H1 (cell line): ENCODE results near the gene CDH11. TPM values are rescaled to one million over a fixed set of nuclear protein-coding genes. Genes with fewer than 3 reads are reported as not detected.

Experiments
- CTCF ChIA-PET: fragments of 300-600 bp; sonication (Branson Sonifier 250); formaldehyde crosslinking; loops from one replicate; lab custom pipeline; 2021; ENCODE audit not compliant: partially characterized antibody; lab: Charles Lee
- POLR2A ChIA-PET: fragments of 300-600 bp; sonication (Branson Sonifier 250); formaldehyde crosslinking; loops from one replicate; lab custom pipeline; 2021; ENCODE audit warnings: inconsistent platforms; ENCODE audit not compliant: partially characterized antibody; lab: Charles Lee
- DNase-seq, 2 experiments: peaks; one replicate each; pipeline versions ENCODE4 v3.0.0 to v3.0.0-alpha.2; 2010 to 2022; ENCODE audit warnings: low spot score in 2 of 2, low read depth in 1 of 2, mixed read lengths in 1 of 2
- FAIRE-seq: peaks from 2 replicates; lab custom pipeline; 2011; peaks lifted over from hg19 to GRCh38; lab: Jason Lieb, UNC
- H2AFZ ChIP-seq: 2 replicates; pipeline ENCODE4 v1.8.1; 2012; ENCODE audit warnings: low read length, inconsistent platforms
- H2AK5ac ChIP-seq: 2 replicates; pipeline ENCODE4 v1.6.1; 2013; ENCODE audit warnings: low read depth, low read length
- H2BK120ac ChIP-seq: replicated peaks from 2 replicates; pipeline ENCODE3; 2013; ENCODE audit warnings: low read depth, low read length, inconsistent platforms
- H2BK12ac ChIP-seq: 2 replicates; pipeline ENCODE4 v1.6.1; 2013; ENCODE audit warnings: low read depth, low read length
- H2BK15ac ChIP-seq: 2 replicates; pipeline ENCODE4 v1.6.1; 2013; ENCODE audit warnings: low read length
- H2BK20ac ChIP-seq: 2 replicates; pipeline ENCODE4 v1.6.1; 2013; ENCODE audit warnings: low read length
- H2BK5ac ChIP-seq: 2 replicates; pipeline ENCODE4 v1.6.1; 2013; ENCODE audit warnings: low read depth, low read length
- H3K14ac ChIP-seq: 2 replicates; pipeline ENCODE4 v1.6.1; 2013; ENCODE audit warnings: inconsistent platforms; ENCODE audit not compliant: insufficient read length
- H3K18ac ChIP-seq: 2 replicates; pipeline ENCODE4 v1.6.1; 2013; ENCODE audit warnings: low read length; ENCODE audit errors: extremely low read depth
- H3K23ac ChIP-seq: 2 replicates; pipeline ENCODE4 v1.6.1; 2013; ENCODE audit warnings: inconsistent platforms; ENCODE audit not compliant: insufficient read length
- H3K23me2 ChIP-seq: 2 replicates; pipeline ENCODE4 v1.6.1; 2013; ENCODE audit warnings: low read depth, low read length
- H3K27ac ChIP-seq: 2 replicates; pipeline ENCODE4 v1.6.1; 2011; ENCODE audit warnings: low read depth, low read length, inconsistent platforms
- H3K27me3 ChIP-seq, 4 experiments: replicated peaks in 1 of 4; 1 replicate in 1 of 4; 2 replicates in 3 of 4; pipeline versions ENCODE4 v1.6.1 to v1.8.1; 2011 to 2013; ENCODE audit warnings: low read length in 3 of 4, mild to moderate bottlenecking in 3 of 4, inconsistent platforms in 2 of 4, mixed read lengths in 2 of 4, moderate library complexity in 1 of 4; ENCODE audit not compliant: control insufficient read depth in 3 of 4, insufficient read depth in 3 of 4; ENCODE audit errors: extremely low read depth in 1 of 4
- H3K36me3 ChIP-seq, 4 experiments: 2 replicates each; pipeline versions ENCODE4 v1.6.1 to v1.8.1; 2011 to 2013; ENCODE audit warnings: mild to moderate bottlenecking in 4 of 4, low read length in 3 of 4, moderate library complexity in 2 of 4, control low read depth in 1 of 4, inconsistent platforms in 1 of 4; ENCODE audit not compliant: insufficient read depth in 4 of 4, control insufficient read depth in 2 of 4
- H3K4ac ChIP-seq: replicated peaks from 2 replicates; pipeline ENCODE3; 2013; ENCODE audit warnings: low read length, low read depth, mixed read lengths, inconsistent platforms; ENCODE audit not compliant: insufficient read length
- H3K4me1 ChIP-seq, 4 experiments: replicated peaks in 1 of 4; 1 replicate in 1 of 4; 2 replicates in 3 of 4; pipeline versions ENCODE4 v1.6.1 to v1.8.1; 2011 to 2013; ENCODE audit warnings: low read length in 3 of 4, inconsistent platforms in 2 of 4, mixed read lengths in 1 of 4; ENCODE audit not compliant: insufficient read depth in 4 of 4, control insufficient read depth in 3 of 4
- H3K4me2 ChIP-seq, 2 experiments: 2 replicates each; pipeline versions ENCODE4 v1.6.1 to v1.8.1; 2011 to 2013; ENCODE audit warnings: low read depth in 2 of 2, low read length in 2 of 2, control low read depth in 1 of 2, inconsistent platforms in 1 of 2, mild to moderate bottlenecking in 1 of 2; ENCODE audit not compliant: insufficient read depth in 1 of 2
- H3K4me3 ChIP-seq, 4 experiments: fragments of 200-600, 300-600 bp in 1 of 4; sonication (generic), shearing (Covaris generic), sonication (Bioruptor Twin) in 1 of 4; 2 replicates each; pipeline versions ENCODE4 v1.5.1 to v1.8.1; 2011 to 2016; ENCODE audit warnings: low read length in 4 of 4, low read depth in 3 of 4, control low read depth in 2 of 4, inconsistent platforms in 2 of 4, mild to moderate bottlenecking in 2 of 4, mixed read lengths in 1 of 4, moderate library complexity in 1 of 4; ENCODE audit not compliant: insufficient read depth in 2 of 4; ENCODE audit errors: extremely low read depth in 1 of 4
- H3K56ac ChIP-seq: replicated peaks from 2 replicates; pipeline ENCODE3; 2013; ENCODE audit warnings: low read depth, mild to moderate bottlenecking, mixed read lengths, low read length, inconsistent platforms; ENCODE audit not compliant: insufficient read length
- H3K79me1 ChIP-seq: 2 replicates; pipeline ENCODE4 v1.6.1; 2013; ENCODE audit warnings: low read depth, low read length, control low read depth
- H3K79me2 ChIP-seq, 2 experiments: 2 replicates each; pipeline versions ENCODE4 v1.6.1 to v1.8.1; 2012 to 2013; ENCODE audit warnings: low read length in 2 of 2, mild to moderate bottlenecking in 2 of 2, inconsistent platforms in 1 of 2; ENCODE audit not compliant: insufficient read depth in 2 of 2, control insufficient read depth in 1 of 2
- H3K9ac ChIP-seq, 4 experiments: replicated peaks in 1 of 4; 1 replicate in 1 of 4; 2 replicates in 3 of 4; pipeline versions ENCODE4 v1.6.1 to v1.8.1; 2011 to 2013; ENCODE audit warnings: low read depth in 3 of 4, low read length in 3 of 4, control low read depth in 2 of 4, mild to moderate bottlenecking in 2 of 4, moderate library complexity in 2 of 4, inconsistent platforms in 1 of 4; ENCODE audit errors: extremely low read depth in 1 of 4
- H3K9me3 ChIP-seq, 2 experiments: 2 replicates each; pipeline versions ENCODE4 v1.6.1 to v1.8.1; 2012 to 2013; ENCODE audit warnings: mild to moderate bottlenecking in 2 of 2, moderate library complexity in 2 of 2, control low read depth in 1 of 2, inconsistent platforms in 1 of 2, low read depth in 1 of 2, low read length in 1 of 2, mixed read lengths in 1 of 2; ENCODE audit not compliant: insufficient read depth in 2 of 2
- H4K20me1 ChIP-seq, 2 experiments: replicated peaks in 1 of 2; 2 replicates each; pipeline versions ENCODE3 to v1.8.1; 2011 to 2013; ENCODE audit warnings: inconsistent platforms in 2 of 2, low read length in 2 of 2, mild to moderate bottlenecking in 1 of 2; ENCODE audit not compliant: insufficient read depth in 2 of 2, control insufficient read depth in 1 of 2
- H4K5ac ChIP-seq: 2 replicates; pipeline ENCODE4 v1.6.1; 2013; ENCODE audit warnings: low read length, low read depth, mixed read lengths, inconsistent platforms; ENCODE audit not compliant: insufficient read length
- H4K8ac ChIP-seq: 2 replicates; pipeline ENCODE4 v1.8.0; 2013; ENCODE audit warnings: mild to moderate bottlenecking, moderate library complexity, low read length, inconsistent platforms; ENCODE audit not compliant: insufficient read depth; ENCODE audit errors: extremely low read depth
- H4K91ac ChIP-seq: replicated peaks from 2 replicates; pipeline ENCODE3; 2013; ENCODE audit warnings: low read length, mixed read lengths, inconsistent platforms; ENCODE audit not compliant: insufficient read length
- CHD1 ChIP-seq: IDR thresholded peaks from 2 replicates; pipeline ENCODE4 v1.6.1; 2012; ENCODE audit warnings: low read depth, low read length, improper control_type of control experiment
- EZH2 ChIP-seq: fragments of 200-600 bp; sonication (generic); IDR thresholded peaks from 2 replicates; pipeline ENCODE4 v1.7.1; 2012; ENCODE audit warnings: low read depth, mild to moderate bottlenecking, moderate library complexity, low read length, inconsistent platforms; ENCODE audit not compliant: severe bottlenecking
- KDM4A ChIP-seq: IDR thresholded peaks from one replicate; pipeline ENCODE4 v1.7.1; 2012; ENCODE audit warnings: low read depth, mild to moderate bottlenecking, moderate library complexity, low read length, inconsistent platforms; ENCODE audit not compliant: severe bottlenecking
- MAFK ChIP-seq: IDR thresholded peaks from 2 replicates; pipeline ENCODE4 v1.6.1; 2012; ENCODE audit warnings: low read depth, mild to moderate bottlenecking, improper control_type of control experiment, low read length
- SUZ12 ChIP-seq: fragments of 200-600 bp; sonication (generic); IDR thresholded peaks from 2 replicates; pipeline ENCODE4 v1.6.1; 2012; ENCODE audit warnings: mild to moderate bottlenecking, inconsistent platforms, low read length, moderate library complexity, mixed read lengths
- TCF12 ChIP-seq: IDR thresholded peaks from 2 replicates; pipeline ENCODE4 v1.6.1; 2011; ENCODE audit warnings: low read depth, mild to moderate bottlenecking, low read length
- TEAD4 ChIP-seq: IDR thresholded peaks from 2 replicates; pipeline ENCODE4 v1.6.1; 2012; ENCODE audit warnings: low read depth, low read length, inconsistent platforms, mixed read lengths
- ZNF274 ChIP-seq: IDR thresholded peaks from 2 replicates; pipeline ENCODE4 v1.7.0; 2012; ENCODE audit warnings: low read length, borderline replicate concordance; ENCODE audit errors: extremely low read depth
- WGBS, 2 experiments: shearing (Covaris generic) in 1 of 2; methylation state at CpG; one replicate each; pipeline versions ENCODE4 v1.1.6 to v1.1.7; 2013 to 2015; ENCODE audit warnings: low lambda C conversion rate in 2 of 2, mixed read lengths in 2 of 2, inconsistent platforms in 1 of 2, low coverage in 1 of 2, missing lambda C conversion rate in 1 of 2; ENCODE audit not compliant: insufficient replicate concordance in 2 of 2, insufficient coverage in 1 of 2, insufficient read length in 1 of 2; ENCODE audit errors: extremely low coverage in 1 of 2, missing lambda C conversion rate in 1 of 2; 5-methylcytosine and 5-hydroxymethylcytosine counted together
- polyA plus RNA-seq, 7 experiments: library from polyadenylated mRNA; depleted of rRNA in 3 of 7; stranded (reverse) in 5 of 7; unstranded in 2 of 7; fragments of >200 nt in 5 of 7; fragments of 200-250 nt in 2 of 7; gene quantifications; 1 replicate in 5 of 7; 2 replicates in 1 of 7; 4 replicates in 1 of 7; pipeline versions ENCODE4 v1.2.1 to v1.2.3, GENCODE V29; 2011 to 2013; ENCODE audit warnings: missing spikeins in 2 of 7, mixed read lengths in 2 of 7
- total RNA-seq: library from RNA; stranded (reverse); fragmentation: NEBNext Ultra II Directional; extraction: Animal tissue kit (Norgen Biotek cat#: 25700); gene quantifications from 2 replicates; pipeline ENCODE4 v1.2.1, GENCODE V29; 2021
- TF ChIP-seq, protein P1 (sequence below): IDR thresholded peaks from 2 replicates; pipeline ENCODE4 v1.6.1; 2011; ENCODE audit warnings: low read length, improper control_type of control experiment
- TF ChIP-seq, protein P2 (sequence below): IDR thresholded peaks from 2 replicates; pipeline ENCODE4 v1.6.1; 2012; ENCODE audit warnings: inconsistent platforms

CDH11 gene
- total and polyA plus RNA-seq, 2 of the 8 experiments (the other 6 are each of a cell fraction or from before 2014, with no cell fraction given), result 3.3 to 8.4 TPM

DNA sequence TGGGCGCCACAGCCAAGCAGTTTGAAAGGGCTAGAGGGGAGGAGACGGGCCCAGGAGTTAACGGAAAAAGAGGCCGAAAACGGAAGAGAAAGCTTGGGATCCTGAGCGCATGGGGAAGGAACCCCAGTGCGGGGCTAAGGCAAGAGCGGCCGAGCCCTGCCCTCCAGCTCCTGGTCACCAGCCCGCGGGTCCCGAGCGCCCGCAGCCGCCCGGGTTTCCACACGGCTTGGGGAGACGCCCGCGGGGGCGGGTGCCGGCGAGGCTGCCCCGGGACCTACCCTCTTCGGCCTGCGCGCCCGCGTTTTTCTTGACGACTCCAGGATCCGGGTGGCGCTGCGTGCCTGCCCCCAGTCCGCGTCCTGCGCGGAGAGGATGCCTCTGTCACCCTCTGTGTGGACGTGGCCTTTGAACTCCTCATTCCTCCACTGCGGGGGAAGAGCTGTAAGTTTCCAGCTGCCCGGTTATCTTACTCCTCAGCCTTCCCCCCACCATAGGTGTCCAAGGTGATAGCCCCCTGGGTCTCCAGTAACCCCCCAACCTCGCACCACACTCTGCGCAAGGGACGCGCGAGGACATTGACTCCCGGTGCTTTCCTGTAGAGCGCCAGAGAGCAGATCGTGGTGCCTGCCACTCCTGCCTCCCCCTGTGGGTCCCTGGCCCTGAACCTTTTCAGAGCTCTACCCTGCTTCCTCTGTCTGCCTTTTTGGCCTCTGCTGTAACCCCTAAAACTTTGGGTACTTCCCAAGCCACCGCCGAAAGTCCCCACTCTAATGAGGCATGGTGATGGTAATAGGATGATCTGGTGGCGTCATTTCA, 1.7 kb upstream of the CDH11 start:
- no peak overlapping the region for H3K23ac ChIP-seq
- peak overlapping the region; percentile 71; the same call in 1 of the 2 replicates for H2AFZ ChIP-seq
- no peak overlapping the region for H2BK15ac ChIP-seq
- H3K79me1 ChIP-seq, result no peaks in the 10 kb centered on the region
- no peak for FAIRE-seq
- H3K4me1 ChIP-seq, result peaks cover 4 to 15% (median 7%) of the 10 kb centered on the region in 4 experiments; a peak in 6 of 7 replicates
- H2AK5ac ChIP-seq, result no peak overlapping the region
- peak overlapping the region; percentile 9; the same call in 1 of the 2 replicates for H4K8ac ChIP-seq
- H3K4ac ChIP-seq, result no peak overlapping the region
- peaks cover 30% of the 10 kb centered on the region for H3K23me2 ChIP-seq
- no peak overlapping the region for H2BK5ac ChIP-seq
- H4K5ac ChIP-seq, result no peak overlapping the region
- no peak overlapping the region for H2BK120ac ChIP-seq
- H3K18ac ChIP-seq, result no peak overlapping the region
- no peaks in the 10 kb centered on the region for H3K36me3 ChIP-seq
- ChIA-PET CTCF (interaction anchor here (0.6 to 1.7 kb wide), 4 partner anchors 8 to 459 kb away, joined by 3 to 4 read pairs (median 3); no protein-coding TSS in a partner anchor), POLR2A (interaction anchor here (0.7 to 2.1 kb wide), 2 partner anchors 102 to 223 kb away, joined by 3 to 15 read pairs; no protein-coding TSS in a partner anchor)
- H2BK20ac ChIP-seq, result no peak overlapping the region
- H3K9ac ChIP-seq, result no peak overlapping the region
- peak overlapping the region; percentile 49 to 76 (median 66) for H3K4me3 ChIP-seq
- no peaks in the 10 kb centered on the region for H3K9me3 ChIP-seq
- 4% methylated on average over 49 of the region's 51 CpGs; no CpG with 5 or more reads in 1 of the 2 experiments for WGBS, 2 experiments
- H2BK12ac ChIP-seq, result peak overlapping the region; percentile 50; the same call in 1 of the 2 replicates
- no peaks in the 10 kb centered on the region for H3K79me2 ChIP-seq
- peaks cover 21 to 70% (median 54%) of the 10 kb centered on the region in 4 experiments for H3K27me3 ChIP-seq
- H4K91ac ChIP-seq, result no peak overlapping the region
- peaks cover 2 to 4% of the 10 kb centered on the region in 2 experiments for H4K20me1 ChIP-seq
- no peak for DNase-seq
- no peak overlapping the region for H3K56ac ChIP-seq
- H3K4me2 ChIP-seq, result peak overlapping the region; percentile 79 to 99
- H3K27ac ChIP-seq, result no peak overlapping the region
- no peak overlapping the region for H3K14ac ChIP-seq
- TF ChIP-seq SUZ12 (peak; percentile 70), EZH2 (peak; percentile 66), KDM4A (peak; percentile 30), ZNF274 (no peak), TEAD4 (no peak), CHD1 (no peak), TCF12 (no peak), MAFK (no peak)
- TF ChIP-seq, protein P1, sequence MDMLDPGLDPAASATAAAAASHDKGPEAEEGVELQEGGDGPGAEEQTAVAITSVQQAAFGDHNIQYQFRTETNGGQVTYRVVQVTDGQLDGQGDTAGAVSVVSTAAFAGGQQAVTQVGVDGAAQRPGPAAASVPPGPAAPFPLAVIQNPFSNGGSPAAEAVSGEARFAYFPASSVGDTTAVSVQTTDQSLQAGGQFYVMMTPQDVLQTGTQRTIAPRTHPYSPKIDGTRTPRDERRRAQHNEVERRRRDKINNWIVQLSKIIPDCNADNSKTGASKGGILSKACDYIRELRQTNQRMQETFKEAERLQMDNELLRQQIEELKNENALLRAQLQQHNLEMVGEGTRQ, result no peak
- TF ChIP-seq, protein P2, sequence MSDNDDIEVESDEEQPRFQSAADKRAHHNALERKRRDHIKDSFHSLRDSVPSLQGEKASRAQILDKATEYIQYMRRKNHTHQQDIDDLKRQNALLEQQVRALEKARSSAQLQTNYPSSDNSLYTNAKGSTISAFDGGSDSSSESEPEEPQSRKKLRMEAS, result no peak
